H1 (cell line): ENCODE results near the gene BUD23. TPM values are rescaled to one million over a fixed set of nuclear protein-coding genes. Genes with fewer than 3 reads are reported as not detected.

Experiments
- CTCF ChIA-PET: fragments of 300-600 bp; sonication (Branson Sonifier 250); formaldehyde crosslinking; loops from one replicate; lab custom pipeline; 2021; ENCODE audit not compliant: partially characterized antibody; lab: Charles Lee
- POLR2A ChIA-PET: fragments of 300-600 bp; sonication (Branson Sonifier 250); formaldehyde crosslinking; loops from one replicate; lab custom pipeline; 2021; ENCODE audit warnings: inconsistent platforms; ENCODE audit not compliant: partially characterized antibody; lab: Charles Lee
- DNase-seq, 2 experiments: peaks; one replicate each; pipeline versions ENCODE4 v3.0.0 to v3.0.0-alpha.2; 2010 to 2022; ENCODE audit warnings: low spot score in 2 of 2, low read depth in 1 of 2, mixed read lengths in 1 of 2
- FAIRE-seq: peaks from 2 replicates; lab custom pipeline; 2011; peaks lifted over from hg19 to GRCh38; lab: Jason Lieb, UNC
- H2AFZ ChIP-seq: 2 replicates; pipeline ENCODE4 v1.8.1; 2012; ENCODE audit warnings: low read length, inconsistent platforms
- H2AK5ac ChIP-seq: 2 replicates; pipeline ENCODE4 v1.6.1; 2013; ENCODE audit warnings: low read depth, low read length
- H2BK120ac ChIP-seq: replicated peaks from 2 replicates; pipeline ENCODE3; 2013; ENCODE audit warnings: low read depth, low read length, inconsistent platforms
- H2BK12ac ChIP-seq: 2 replicates; pipeline ENCODE4 v1.6.1; 2013; ENCODE audit warnings: low read depth, low read length
- H2BK15ac ChIP-seq: 2 replicates; pipeline ENCODE4 v1.6.1; 2013; ENCODE audit warnings: low read length
- H2BK20ac ChIP-seq: 2 replicates; pipeline ENCODE4 v1.6.1; 2013; ENCODE audit warnings: low read length
- H2BK5ac ChIP-seq: 2 replicates; pipeline ENCODE4 v1.6.1; 2013; ENCODE audit warnings: low read depth, low read length
- H3K14ac ChIP-seq: 2 replicates; pipeline ENCODE4 v1.6.1; 2013; ENCODE audit warnings: inconsistent platforms; ENCODE audit not compliant: insufficient read length
- H3K18ac ChIP-seq: 2 replicates; pipeline ENCODE4 v1.6.1; 2013; ENCODE audit warnings: low read length; ENCODE audit errors: extremely low read depth
- H3K23ac ChIP-seq: 2 replicates; pipeline ENCODE4 v1.6.1; 2013; ENCODE audit warnings: inconsistent platforms; ENCODE audit not compliant: insufficient read length
- H3K23me2 ChIP-seq: 2 replicates; pipeline ENCODE4 v1.6.1; 2013; ENCODE audit warnings: low read depth, low read length
- H3K27ac ChIP-seq: 2 replicates; pipeline ENCODE4 v1.6.1; 2011; ENCODE audit warnings: low read depth, low read length, inconsistent platforms
- H3K27me3 ChIP-seq, 4 experiments: replicated peaks in 1 of 4; 1 replicate in 1 of 4; 2 replicates in 3 of 4; pipeline versions ENCODE4 v1.6.1 to v1.8.1; 2011 to 2013; ENCODE audit warnings: low read length in 3 of 4, mild to moderate bottlenecking in 3 of 4, inconsistent platforms in 2 of 4, mixed read lengths in 2 of 4, moderate library complexity in 1 of 4; ENCODE audit not compliant: control insufficient read depth in 3 of 4, insufficient read depth in 3 of 4; ENCODE audit errors: extremely low read depth in 1 of 4
- H3K36me3 ChIP-seq, 4 experiments: 2 replicates each; pipeline versions ENCODE4 v1.6.1 to v1.8.1; 2011 to 2013; ENCODE audit warnings: mild to moderate bottlenecking in 4 of 4, low read length in 3 of 4, moderate library complexity in 2 of 4, control low read depth in 1 of 4, inconsistent platforms in 1 of 4; ENCODE audit not compliant: insufficient read depth in 4 of 4, control insufficient read depth in 2 of 4
- H3K4ac ChIP-seq: replicated peaks from 2 replicates; pipeline ENCODE3; 2013; ENCODE audit warnings: low read length, low read depth, mixed read lengths, inconsistent platforms; ENCODE audit not compliant: insufficient read length
- H3K4me1 ChIP-seq, 4 experiments: replicated peaks in 1 of 4; 1 replicate in 1 of 4; 2 replicates in 3 of 4; pipeline versions ENCODE4 v1.6.1 to v1.8.1; 2011 to 2013; ENCODE audit warnings: low read length in 3 of 4, inconsistent platforms in 2 of 4, mixed read lengths in 1 of 4; ENCODE audit not compliant: insufficient read depth in 4 of 4, control insufficient read depth in 3 of 4
- H3K4me2 ChIP-seq, 2 experiments: 2 replicates each; pipeline versions ENCODE4 v1.6.1 to v1.8.1; 2011 to 2013; ENCODE audit warnings: low read depth in 2 of 2, low read length in 2 of 2, control low read depth in 1 of 2, inconsistent platforms in 1 of 2, mild to moderate bottlenecking in 1 of 2; ENCODE audit not compliant: insufficient read depth in 1 of 2
- H3K4me3 ChIP-seq, 4 experiments: fragments of 200-600, 300-600 bp in 1 of 4; sonication (generic), shearing (Covaris generic), sonication (Bioruptor Twin) in 1 of 4; 2 replicates each; pipeline versions ENCODE4 v1.5.1 to v1.8.1; 2011 to 2016; ENCODE audit warnings: low read length in 4 of 4, low read depth in 3 of 4, control low read depth in 2 of 4, inconsistent platforms in 2 of 4, mild to moderate bottlenecking in 2 of 4, mixed read lengths in 1 of 4, moderate library complexity in 1 of 4; ENCODE audit not compliant: insufficient read depth in 2 of 4; ENCODE audit errors: extremely low read depth in 1 of 4
- H3K56ac ChIP-seq: replicated peaks from 2 replicates; pipeline ENCODE3; 2013; ENCODE audit warnings: low read depth, mild to moderate bottlenecking, mixed read lengths, low read length, inconsistent platforms; ENCODE audit not compliant: insufficient read length
- H3K79me1 ChIP-seq: 2 replicates; pipeline ENCODE4 v1.6.1; 2013; ENCODE audit warnings: low read depth, low read length, control low read depth
- H3K79me2 ChIP-seq, 2 experiments: 2 replicates each; pipeline versions ENCODE4 v1.6.1 to v1.8.1; 2012 to 2013; ENCODE audit warnings: low read length in 2 of 2, mild to moderate bottlenecking in 2 of 2, inconsistent platforms in 1 of 2; ENCODE audit not compliant: insufficient read depth in 2 of 2, control insufficient read depth in 1 of 2
- H3K9ac ChIP-seq, 4 experiments: replicated peaks in 1 of 4; 1 replicate in 1 of 4; 2 replicates in 3 of 4; pipeline versions ENCODE4 v1.6.1 to v1.8.1; 2011 to 2013; ENCODE audit warnings: low read depth in 3 of 4, low read length in 3 of 4, control low read depth in 2 of 4, mild to moderate bottlenecking in 2 of 4, moderate library complexity in 2 of 4, inconsistent platforms in 1 of 4; ENCODE audit errors: extremely low read depth in 1 of 4
- H3K9me3 ChIP-seq, 2 experiments: 2 replicates each; pipeline versions ENCODE4 v1.6.1 to v1.8.1; 2012 to 2013; ENCODE audit warnings: mild to moderate bottlenecking in 2 of 2, moderate library complexity in 2 of 2, control low read depth in 1 of 2, inconsistent platforms in 1 of 2, low read depth in 1 of 2, low read length in 1 of 2, mixed read lengths in 1 of 2; ENCODE audit not compliant: insufficient read depth in 2 of 2
- H4K20me1 ChIP-seq, 2 experiments: replicated peaks in 1 of 2; 2 replicates each; pipeline versions ENCODE3 to v1.8.1; 2011 to 2013; ENCODE audit warnings: inconsistent platforms in 2 of 2, low read length in 2 of 2, mild to moderate bottlenecking in 1 of 2; ENCODE audit not compliant: insufficient read depth in 2 of 2, control insufficient read depth in 1 of 2
- H4K5ac ChIP-seq: 2 replicates; pipeline ENCODE4 v1.6.1; 2013; ENCODE audit warnings: low read length, low read depth, mixed read lengths, inconsistent platforms; ENCODE audit not compliant: insufficient read length
- H4K8ac ChIP-seq: 2 replicates; pipeline ENCODE4 v1.8.0; 2013; ENCODE audit warnings: mild to moderate bottlenecking, moderate library complexity, low read length, inconsistent platforms; ENCODE audit not compliant: insufficient read depth; ENCODE audit errors: extremely low read depth
- H4K91ac ChIP-seq: replicated peaks from 2 replicates; pipeline ENCODE3; 2013; ENCODE audit warnings: low read length, mixed read lengths, inconsistent platforms; ENCODE audit not compliant: insufficient read length
- GABPA ChIP-seq: IDR thresholded peaks from 2 replicates; pipeline ENCODE4 v1.6.1; 2011; ENCODE audit warnings: mild to moderate bottlenecking, low read length, moderate library complexity, borderline replicate concordance; ENCODE audit not compliant: insufficient read depth
- WGBS, 2 experiments: shearing (Covaris generic) in 1 of 2; methylation state at CpG; one replicate each; pipeline versions ENCODE4 v1.1.6 to v1.1.7; 2013 to 2015; ENCODE audit warnings: low lambda C conversion rate in 2 of 2, mixed read lengths in 2 of 2, inconsistent platforms in 1 of 2, low coverage in 1 of 2, missing lambda C conversion rate in 1 of 2; ENCODE audit not compliant: insufficient replicate concordance in 2 of 2, insufficient coverage in 1 of 2, insufficient read length in 1 of 2; ENCODE audit errors: extremely low coverage in 1 of 2, missing lambda C conversion rate in 1 of 2; 5-methylcytosine and 5-hydroxymethylcytosine counted together
- polyA plus RNA-seq, 7 experiments: library from polyadenylated mRNA; depleted of rRNA in 3 of 7; stranded (reverse) in 5 of 7; unstranded in 2 of 7; fragments of >200 nt in 5 of 7; fragments of 200-250 nt in 2 of 7; gene quantifications; 1 replicate in 5 of 7; 2 replicates in 1 of 7; 4 replicates in 1 of 7; pipeline versions ENCODE4 v1.2.1 to v1.2.3, GENCODE V29; 2011 to 2013; ENCODE audit warnings: missing spikeins in 2 of 7, mixed read lengths in 2 of 7
- total RNA-seq: library from RNA; stranded (reverse); fragmentation: NEBNext Ultra II Directional; extraction: Animal tissue kit (Norgen Biotek cat#: 25700); gene quantifications from 2 replicates; pipeline ENCODE4 v1.2.1, GENCODE V29; 2021

The BUD23 gene
- total and polyA plus RNA-seq, 2 of the 8 experiments (the other 6 are each of a cell fraction or from before 2014, with no cell fraction given) = 72.3 to 78.4 TPM

- Histone ChIP-seq H2BK5ac (no peak overlapping the region), H2AFZ (no peak overlapping the region), H2BK12ac (no peak overlapping the region), H3K18ac (no peak overlapping the region; the same call in 1 of the 2 replicates), H3K9me3 (no peaks in the 10 kb centered on the region), H3K56ac (no peak overlapping the region), H4K8ac (no peak overlapping the region), H4K5ac (no peak overlapping the region), H3K23ac (no peak overlapping the region), H3K36me3 (peaks cover 0 to 2% (median 0%) of the 10 kb centered on the region in 4 experiments; a peak in 2 of 8 replicates), H2AK5ac (no peak overlapping the region), H3K27ac (no peak overlapping the region), H2BK120ac (no peak overlapping the region), H3K79me1 (no peaks in the 10 kb centered on the region), H3K4me1 (peaks cover 0 to 19% (median 15%) of the 10 kb centered on the region in 4 experiments; a peak in 6 of 7 replicates), H3K27me3 (no peaks in the 10 kb centered on the region; a peak in 1 of 7 replicates), H3K4me3 (no peak overlapping the region), H3K4me2 (no peak overlapping the region), H2BK20ac (no peak overlapping the region), H3K79me2 (no peaks in the 10 kb centered on the region), H4K91ac (no peak overlapping the region), H3K9ac (no peak overlapping the region), H3K4ac (no peak overlapping the region), H3K14ac (no peak overlapping the region), H2BK15ac (no peak overlapping the region), H3K23me2 (peaks cover 2% of the 10 kb centered on the region; the same call in 1 of the 2 replicates), H4K20me1 (peaks cover 4 to 14% of the 10 kb centered on the region in 2 experiments)
- DNase-seq (no peak), FAIRE-seq (no peak)
- WGBS, 2 experiments = 88% methylated on average over 10 of the region's 10 CpGs; no CpG with 5 or more reads in 1 of the 2 experiments
- ChIA-PET POLR2A (interaction anchor here (0.6 to 2.7 kb wide), 12 partner anchors 8 to 183 kb away, joined by 3 to 13 read pairs (median 4); partner anchors contain the start of genes ABHD11 and STX1A), CTCF (interaction anchor here (1.0 to 9.7 kb wide), 7 partner anchors 10 to 98 kb away, joined by 3 to 130 read pairs (median 4); no protein-coding TSS in a partner anchor)
- no peak for TF ChIP-seq GABPA
These were observed 22.1 kb downstream of the BUD23 start for GRCh38 chr7:73705551-73705920.
